ENCODE data around the gene C3. TPM values are rescaled to one million over a fixed set of nuclear protein-coding genes. Genes with fewer than 3 reads are reported as not detected.
A peak's percentile ranks its signal among the peaks of the same experiment; 100 is the strongest.
"Not testable (repeated sequence)": the region's sequence is repeated elsewhere in the genome, so short reads cannot be mapped to it uniquely, and the experiment has no call there.

The C3 gene
- total RNA-seq, result 482 TPM
- long read RNA-seq, full-length matches to known transcripts, result 82 of 224 reads
- long read RNA-seq, partial matches to known transcripts, result 130 of 224 reads
- long read RNA-seq, other reads (novel, unspliced or antisense), result 12 of 224 reads

GRCh38 chr19:6720369-6721137, at the start of gene C3:
Gene C3 (minus strand): TSS chr19:6720650. CDS start chr19:6720589, 61 bp downstream.
- peak; percentile 90 for ATAC-seq
- intact Hi-C loops (cut with DNase I), result no loop called here
- peak; percentile 80 for DNase-seq (ENCODE audit: missing footprints)

- DNase-seq (ENCODE audit: missing footprints) (no peak), ATAC-seq (no peak)
- intact Hi-C loops (cut with DNase I), result no loop called here
These were observed 48.7 kb upstream of the C3 start for GRCh38 chr19:6769006-6769619.

GRCh38 chr19:6768236-6768785, 47.9 kb upstream of the C3 start:
- no peak for DNase-seq (ENCODE audit: missing footprints)
- intact Hi-C loops (cut with DNase I), result no loop called here
- ATAC-seq, result no peak

- DNase-seq (ENCODE audit: missing footprints), result peak; percentile 87
- intact Hi-C loops (cut with DNase I), result no loop called here
- ATAC-seq, result peak; percentile 63
These were observed 47.1 kb upstream of the C3 start, which contains the start of gene SH2D3A for GRCh38 chr19:6767357-6768235. Gene SH2D3A (minus strand): TSS chr19:6767435. CDS start chr19:6763748, 3,687 bp downstream.

GRCh38 chr19:6767081-6767356, 46.6 kb upstream of the C3 start:
- ATAC-seq (no peak), DNase-seq (ENCODE audit: missing footprints) (no peak)
- intact Hi-C loops (cut with DNase I), result no loop called here

- DNase-seq (ENCODE audit: missing footprints) (no peak), ATAC-seq (no peak)
- intact Hi-C loops (cut with DNase I), result no loop called here
These were observed 46.1 kb upstream of the C3 start for GRCh38 chr19:6766357-6767080.

- intact Hi-C loops (cut with DNase I), result no loop called here
- DNase-seq (ENCODE audit: missing footprints) (no peak), ATAC-seq (no peak)
These were observed 45.4 kb upstream of the C3 start for GRCh38 chr19:6765738-6766356.

GRCh38 chr19:6762253-6762797, 41.9 kb upstream of the C3 start:
- intact Hi-C loops (cut with DNase I); ATAC-seq; DNase-seq (ENCODE audit: missing footprints): not testable (repeated sequence)

GRCh38 chr19:6761053-6761676, 40.7 kb upstream of the C3 start:
- ATAC-seq (no peak), DNase-seq (ENCODE audit: missing footprints) (no peak)
- intact Hi-C loops (cut with DNase I), result no loop called here

GRCh38 chr19:6760606-6761005, 40.2 kb upstream of the C3 start:
- DNase-seq (ENCODE audit: missing footprints) (no peak), ATAC-seq (no peak)
- intact Hi-C loops (cut with DNase I), result no loop called here

GRCh38 chr19:6754653-6755463, 34.4 kb upstream of the C3 start:
- intact Hi-C loops (cut with DNase I), result no loop called here
- ATAC-seq (no peak), DNase-seq (ENCODE audit: missing footprints) (no peak)

GRCh38 chr19:6754136-6754535, 33.7 kb upstream of the C3 start:
- DNase-seq (ENCODE audit: missing footprints) (no peak), ATAC-seq (no peak)
- intact Hi-C loops (cut with DNase I), result no loop called here

- ATAC-seq, result peak; percentile 78
- intact Hi-C loops (cut with DNase I), result no loop called here
- peak; percentile 91 for DNase-seq (ENCODE audit: missing footprints)
These were observed 33.0 kb upstream of the C3 start for GRCh38 chr19:6753178-6754031.

- DNase-seq (ENCODE audit: missing footprints) (no peak), ATAC-seq (no peak)
- intact Hi-C loops (cut with DNase I), result no loop called here
These were observed 32.1 kb upstream of the C3 start for GRCh38 chr19:6752256-6753177.

GRCh38 chr19:6751189-6751588, 30.7 kb upstream of the C3 start:
- DNase-seq (ENCODE audit: missing footprints) (no peak), ATAC-seq (no peak)
- intact Hi-C loops (cut with DNase I), result no loop called here
